ENCODE data around the gene FAM53C. TPM values are rescaled to one million over a fixed set of nuclear protein-coding genes. Genes with fewer than 3 reads are reported as not detected.

The FAM53C gene
- total RNA-seq, 4 donors from 2014 or later: 5.2 to 27.7 (median 14.0) TPM

- no peak overlapping the region for H3K4me3 ChIP-seq
- no peaks in the 10 kb centered on the region for H3K27me3 ChIP-seq
- peaks cover 0 to 41% (median 12%) of the 10 kb centered on the region in 4 donors for H3K36me3 ChIP-seq
- H3K4me1 ChIP-seq: no peaks in the 10 kb centered on the region
- intact Hi-C loops (cut with DNase I; ENCODE audit: low total_unique reads) (no loop called here), in situ Hi-C loops (cut with MboI; ENCODE audit: low pct_ligation_motif_present in 1 of 4, low pct_unique_long_range_greater_than_20kb in 1 of 4, low sequenced_read_pairs in 3 of 4) (no loop called here)
- DNase-seq: no peak
- TF ChIP-seq EP300 (IDR thresholded peaks at IDR 0.05; ENCODE audit: low read depth): no peak
- no peak for TF ChIP-seq POLR2A (IDR thresholded peaks at IDR 0.05)
- no peak for TF ChIP-seq CTCF (IDR thresholded peaks at IDR 0.05)
- no peak for TF ChIP-seq POLR2AphosphoS5 (IDR thresholded peaks at IDR 0.05)
- no peak overlapping the region for H3K27ac ChIP-seq
- no peaks in the 10 kb centered on the region for H3K9me3 ChIP-seq
- 89% methylated on average over 14 of the region's 14 CpGs; no CpG with 5 or more reads in 1 of the 2 donors for WGBS, 2 donors (ENCODE audit: low coverage in 1 of 2)
Measured at GRCh38 chr5:138346889-138347288, 8.8 kb downstream of the FAM53C start.

GRCh38 chr5:138349852-138350562, 11.9 kb downstream of the FAM53C start:
- Histone ChIP-seq H3K27me3 (no peaks in the 10 kb centered on the region), H3K36me3 (peaks cover 0 to 33% (median 10%) of the 10 kb centered on the region in 4 donors), H3K4me3 (no peak overlapping the region), H3K27ac (no peak overlapping the region), H3K4me1 (peaks cover 7 to 14% (median 12%) of the 10 kb centered on the region in 4 donors), H3K9me3 (no peaks in the 10 kb centered on the region)
- in situ Hi-C loops (cut with MboI; ENCODE audit: low pct_ligation_motif_present in 1 of 4, low pct_unique_long_range_greater_than_20kb in 1 of 4, low sequenced_read_pairs in 3 of 4) (no loop called here), intact Hi-C loops (cut with DNase I; ENCODE audit: low total_unique reads) (no loop called here)
- no peak for DNase-seq
- 73% methylated on average over 1 of the region's 1 CpG; no CpG with 5 or more reads in 1 of the 2 donors for whole genome bisulfite sequencing, 2 donors (ENCODE audit: low coverage in 1 of 2)
- TF ChIP-seq CTCF (IDR thresholded peaks at IDR 0.05) (no peak), POLR2AphosphoS5 (IDR thresholded peaks at IDR 0.05) (no peak), POLR2A (IDR thresholded peaks at IDR 0.05) (no peak), EP300 (IDR thresholded peaks at IDR 0.05; ENCODE audit: low read depth) (no peak)

- peaks cover 0 to 28% (median 8%) of the 10 kb centered on the region in 4 donors for H3K36me3 ChIP-seq
- in situ Hi-C loops (cut with MboI; ENCODE audit: low pct_ligation_motif_present in 1 of 4, low pct_unique_long_range_greater_than_20kb in 1 of 4, low sequenced_read_pairs in 3 of 4) (no loop called here), intact Hi-C loops (cut with DNase I; ENCODE audit: low total_unique reads) (no loop called here)
- H3K4me3 ChIP-seq: no peak overlapping the region
- no peak for TF ChIP-seq EP300 (IDR thresholded peaks at IDR 0.05; ENCODE audit: low read depth)
- TF ChIP-seq CTCF (IDR thresholded peaks at IDR 0.05): no peak
- no peak for TF ChIP-seq POLR2A (IDR thresholded peaks at IDR 0.05)
- TF ChIP-seq POLR2AphosphoS5 (IDR thresholded peaks at IDR 0.05): no peak
- no peak overlapping the region for H3K27ac ChIP-seq
- H3K4me1 ChIP-seq: peaks cover 12 to 19% (median 17%) of the 10 kb centered on the region in 4 donors
- no peaks in the 10 kb centered on the region for H3K9me3 ChIP-seq
- H3K27me3 ChIP-seq: no peaks in the 10 kb centered on the region
- no peak for DNase-seq
Measured at GRCh38 chr5:138350563-138350890, 12.5 kb downstream of the FAM53C start.

- no peak for DNase-seq
- Histone ChIP-seq H3K36me3 (peaks cover 0 to 23% (median 5%) of the 10 kb centered on the region in 4 donors), H3K4me1 (peaks cover 16 to 22% (median 22%) of the 10 kb centered on the region in 4 donors), H3K4me3 (no peak overlapping the region), H3K27me3 (no peaks in the 10 kb centered on the region), H3K27ac (no peak overlapping the region), H3K9me3 (no peaks in the 10 kb centered on the region)
- WGBS, 2 donors (ENCODE audit: low coverage in 1 of 2): 96% methylated on average over 1 of the region's 1 CpG; no CpG with 5 or more reads in 1 of the 2 donors
- in situ Hi-C loops (cut with MboI; ENCODE audit: low pct_ligation_motif_present in 1 of 4, low pct_unique_long_range_greater_than_20kb in 1 of 4, low sequenced_read_pairs in 3 of 4): no loop called here
- intact Hi-C loops (cut with DNase I; ENCODE audit: low total_unique reads): no loop called here
- no peak for TF ChIP-seq EP300 (IDR thresholded peaks at IDR 0.05; ENCODE audit: low read depth)
- TF ChIP-seq POLR2A (IDR thresholded peaks at IDR 0.05): no peak
- TF ChIP-seq POLR2AphosphoS5 (IDR thresholded peaks at IDR 0.05): no peak
- TF ChIP-seq CTCF (IDR thresholded peaks at IDR 0.05): no peak
Measured at GRCh38 chr5:138351056-138351455, 13.0 kb downstream of the FAM53C start.

All from transverse colon (tissue), 4 donors.